Thoracic aorta (tissue), 2 donors: ENCODE measurements around the gene SETBP1. TPM values are rescaled to one million over a fixed set of nuclear protein-coding genes. Genes with fewer than 3 reads are reported as not detected.

Experiments
- ATAC-seq: fragments of 150-250 bp; one replicate; pipeline ENCODE4 v1.8.0; 2017; ENCODE audit warnings: low read depth; ENCODE audit not compliant: insufficient number of reproducible peaks, low FRiP score
- DNase-seq: peaks from one replicate; pipeline ENCODE4 v3.0.0-alpha.2; 2020; ENCODE audit warnings: low spot score
- H3K27ac ChIP-seq, 2 donors: fragments of 200-600 bp; sonication (generic); 1 replicate in 1 of 2; 2 replicates in 1 of 2; pipeline ENCODE4 v1.5.1; 2016; ENCODE audit warnings: mild to moderate bottlenecking in 2 of 2, moderate library complexity in 2 of 2
- H3K27me3 ChIP-seq: fragments of 200-600 bp; sonication (generic); replicated peaks from 2 replicates; pipeline ENCODE4 v1.6.0; 2016; ENCODE audit warnings: mild to moderate bottlenecking; ENCODE audit not compliant: insufficient read depth
- H3K36me3 ChIP-seq: fragments of 200-600 bp; sonication (generic); one replicate; pipeline ENCODE4 v1.5.1; 2016
- H3K4me1 ChIP-seq, 2 donors: fragments of 200-600 bp; sonication (generic); 1 replicate in 1 of 2; 2 replicates in 1 of 2; pipeline versions ENCODE4 v1.5.1 to v1.6.0; 2016; ENCODE audit warnings: low read depth in 2 of 2, mild to moderate bottlenecking in 1 of 2; ENCODE audit not compliant: control insufficient read depth in 1 of 2
- H3K4me3 ChIP-seq: fragments of 200-600 bp; sonication (generic); 2 replicates; pipeline ENCODE4 v1.5.1; 2016; ENCODE audit warnings: mild to moderate bottlenecking
- H3K9me3 ChIP-seq: fragments of 200-600 bp; sonication (generic); 2 replicates; pipeline ENCODE4 v1.5.1; 2016
- CTCF ChIP-seq: fragments of 200-600 bp; sonication (generic); IDR thresholded peaks from one replicate; pipeline ENCODE4 v1.5.1; 2019; ENCODE audit warnings: antibody characterized with exemption
- total RNA-seq, 2 donors: library from RNA; depleted of rRNA; stranded (reverse); fragments of >200 nt; gene quantifications; one replicate each; pipeline versions ENCODE4 v1.1.0 to v1.2.3, GENCODE V29; 2016

The SETBP1 gene
- total RNA-seq, 2 donors from 2014 or later = 39.3 to 50.2 TPM

- ATAC-seq (no peak), DNase-seq (no peak)
- no peaks in the 10 kb centered on the region for H3K36me3 ChIP-seq
- H3K4me3 ChIP-seq = no peak overlapping the region
- no peaks in the 10 kb centered on the region for H3K27me3 ChIP-seq
- no peak overlapping the region for H3K27ac ChIP-seq
- TF ChIP-seq CTCF = no peak
- peaks cover 14% of the 10 kb centered on the region for H3K9me3 ChIP-seq
- no peaks in the 10 kb centered on the region for H3K4me1 ChIP-seq
These were observed 254.8 kb downstream of the SETBP1 start for GRCh38 chr18:44935455-44935854.

GRCh38 chr18:44936485-44936884 is 255.8 kb downstream of the SETBP1 start:
- ATAC-seq (no peak), DNase-seq (no peak)
- no peak for TF ChIP-seq CTCF
- Histone ChIP-seq H3K27ac (no peak overlapping the region), H3K27me3 (no peaks in the 10 kb centered on the region), H3K4me3 (no peak overlapping the region), H3K9me3 (peaks cover 14% of the 10 kb centered on the region), H3K36me3 (no peaks in the 10 kb centered on the region), H3K4me1 (no peaks in the 10 kb centered on the region)

- Histone ChIP-seq H3K36me3 (no peaks in the 10 kb centered on the region), H3K27me3 (no peaks in the 10 kb centered on the region), H3K4me1 (peaks cover 0 to 3% of the 10 kb centered on the region in 2 donors), H3K9me3 (peaks cover 10% of the 10 kb centered on the region), H3K4me3 (no peak overlapping the region), H3K27ac (no peak overlapping the region)
- DNase-seq (no peak), ATAC-seq (no peak)
- no peak for TF ChIP-seq CTCF
These were observed 257.5 kb downstream of the SETBP1 start for GRCh38 chr18:44937960-44938719.

- Histone ChIP-seq H3K4me3 (no peak overlapping the region), H3K27me3 (no peaks in the 10 kb centered on the region), H3K9me3 (peaks cover 1% of the 10 kb centered on the region), H3K36me3 (no peaks in the 10 kb centered on the region), H3K4me1 (peaks cover 0 to 9% of the 10 kb centered on the region in 2 donors), H3K27ac (no peak overlapping the region)
- no peak for TF ChIP-seq CTCF
- ATAC-seq (no peak), DNase-seq (no peak)
These were observed 258.3 kb downstream of the SETBP1 start for GRCh38 chr18:44938720-44939665.

- no peaks in the 10 kb centered on the region for H3K27me3 ChIP-seq
- no peak overlapping the region for H3K4me3 ChIP-seq
- H3K36me3 ChIP-seq = no peaks in the 10 kb centered on the region
- no peaks in the 10 kb centered on the region for H3K9me3 ChIP-seq
- H3K27ac ChIP-seq = no peak overlapping the region
- TF ChIP-seq CTCF = no peak
- ATAC-seq (no peak), DNase-seq (no peak)
- H3K4me1 ChIP-seq = peaks cover 0 to 12% of the 10 kb centered on the region in 2 donors
These were observed 260.8 kb downstream of the SETBP1 start for GRCh38 chr18:44941516-44941915.
